PC-3 (cell line): Measurements from ENCODE around the gene RBBP8NL.

Experiments
- EZH2 ChIP-seq: fragments of 300-600 bp; sonication (generic); IDR thresholded peaks from one replicate; pipeline ENCODE4 v1.6.1; 2017; ENCODE audit warnings: antibody characterized with exemption, mild to moderate bottlenecking, low read length; ENCODE audit not compliant: unreplicated experiment
- EZH2phosphoT487 ChIP-seq: fragments of 300-600 bp; sonication (generic); IDR thresholded peaks from 2 replicates; pipeline ENCODE4 v1.6.1; 2018; ENCODE audit warnings: mild to moderate bottlenecking, antibody characterized with exemption, low read length, borderline replicate concordance
- TF ChIP-seq, protein P1 (sequence below): fragments of 300-600 bp; sonication (generic); conservative IDR thresholded peaks from 2 replicates; pipeline ENCODE4 v1.5.1; 2017; ENCODE audit warnings: antibody characterized with exemption, low read depth, mild to moderate bottlenecking, low read length

DNA sequence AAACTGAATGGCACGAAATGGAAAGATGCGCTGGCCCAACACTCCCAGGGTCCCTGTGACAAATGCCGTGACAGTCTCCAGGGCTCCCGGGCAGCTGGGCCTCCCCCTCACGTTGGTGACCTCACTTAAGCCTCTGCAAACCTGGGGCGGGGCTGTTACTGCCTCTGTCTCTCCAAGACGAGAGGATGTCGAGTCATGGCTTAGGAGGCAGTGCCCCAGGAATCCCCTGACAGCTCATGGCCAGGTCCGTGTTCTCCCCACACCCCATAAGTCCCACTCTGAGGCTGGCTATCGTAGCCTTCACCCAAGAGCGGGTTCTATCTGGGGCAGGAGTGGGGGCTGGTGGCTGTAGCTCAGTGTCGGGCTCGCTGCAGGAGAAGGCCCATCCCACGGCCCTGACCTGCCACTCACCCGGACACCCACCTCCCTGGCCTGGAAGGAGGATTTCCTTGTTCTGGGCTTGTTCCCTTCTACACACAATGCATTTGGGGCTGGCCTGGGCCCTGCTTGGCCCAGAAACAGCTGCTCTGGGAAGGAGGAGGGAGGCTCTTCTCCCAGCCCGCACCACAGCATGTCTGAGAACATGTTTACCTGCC lies 46.0 kb downstream of the RBBP8NL start:
- TF ChIP-seq, protein P1, sequence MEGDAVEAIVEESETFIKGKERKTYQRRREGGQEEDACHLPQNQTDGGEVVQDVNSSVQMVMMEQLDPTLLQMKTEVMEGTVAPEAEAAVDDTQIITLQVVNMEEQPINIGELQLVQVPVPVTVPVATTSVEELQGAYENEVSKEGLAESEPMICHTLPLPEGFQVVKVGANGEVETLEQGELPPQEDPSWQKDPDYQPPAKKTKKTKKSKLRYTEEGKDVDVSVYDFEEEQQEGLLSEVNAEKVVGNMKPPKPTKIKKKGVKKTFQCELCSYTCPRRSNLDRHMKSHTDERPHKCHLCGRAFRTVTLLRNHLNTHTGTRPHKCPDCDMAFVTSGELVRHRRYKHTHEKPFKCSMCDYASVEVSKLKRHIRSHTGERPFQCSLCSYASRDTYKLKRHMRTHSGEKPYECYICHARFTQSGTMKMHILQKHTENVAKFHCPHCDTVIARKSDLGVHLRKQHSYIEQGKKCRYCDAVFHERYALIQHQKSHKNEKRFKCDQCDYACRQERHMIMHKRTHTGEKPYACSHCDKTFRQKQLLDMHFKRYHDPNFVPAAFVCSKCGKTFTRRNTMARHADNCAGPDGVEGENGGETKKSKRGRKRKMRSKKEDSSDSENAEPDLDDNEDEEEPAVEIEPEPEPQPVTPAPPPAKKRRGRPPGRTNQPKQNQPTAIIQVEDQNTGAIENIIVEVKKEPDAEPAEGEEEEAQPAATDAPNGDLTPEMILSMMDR, result no peak
- TF ChIP-seq EZH2 (no peak), EZH2phosphoT487 (no peak)
